ENCODE data around the gene CCZ1B. TPM values are rescaled to one million over a fixed set of nuclear protein-coding genes. Genes with fewer than 3 reads are reported as not detected.
"Not testable (repeated sequence)": the region's sequence is repeated elsewhere in the genome, so short reads cannot be mapped to it uniquely, and the experiment has no call there.

CCZ1B gene
- total RNA-seq, 1 donor from 2014 or later: 42.4 TPM

GRCh38 chr7:6749335-6749734 lies 76.7 kb downstream of the CCZ1B start:
- not testable (repeated sequence) for DNase-seq (ENCODE audit: low read depth in 2 of 2)

Other genes with a start within 250 kb of the CCZ1B start
- gene ZDHHC4, start 248.8 kb downstream of the CCZ1B start, total RNA-seq: 24.0 and 40.2 TPM in 2 replicates
- gene INTS15, start 236.3 kb downstream of the CCZ1B start, total RNA-seq: 8.7 and 13.9 TPM in 2 replicates
- gene ZNF853, start 210.7 kb downstream of the CCZ1B start, total RNA-seq: 0.90 and 4.6 TPM in 2 replicates
- gene ZNF316, start 189.0 kb downstream of the CCZ1B start, total RNA-seq: 8.1 and 16.7 TPM in 2 replicates
- gene ZNF12, start 119.3 kb downstream of the CCZ1B start, total RNA-seq: 12.7 and 20.5 TPM in 2 replicates
- gene RSPH10B2, start 72.2 kb downstream of the CCZ1B start, total RNA-seq: 0.39 and 2.3 TPM in 2 replicates

All from dermis microvascular lymphatic vessel endothelial cell (primary cell).